ENCODE measurements around the gene PINK1.
A peak's percentile ranks its signal among the peaks of the same experiment; 100 is the strongest.

Gene PINK1

DNA sequence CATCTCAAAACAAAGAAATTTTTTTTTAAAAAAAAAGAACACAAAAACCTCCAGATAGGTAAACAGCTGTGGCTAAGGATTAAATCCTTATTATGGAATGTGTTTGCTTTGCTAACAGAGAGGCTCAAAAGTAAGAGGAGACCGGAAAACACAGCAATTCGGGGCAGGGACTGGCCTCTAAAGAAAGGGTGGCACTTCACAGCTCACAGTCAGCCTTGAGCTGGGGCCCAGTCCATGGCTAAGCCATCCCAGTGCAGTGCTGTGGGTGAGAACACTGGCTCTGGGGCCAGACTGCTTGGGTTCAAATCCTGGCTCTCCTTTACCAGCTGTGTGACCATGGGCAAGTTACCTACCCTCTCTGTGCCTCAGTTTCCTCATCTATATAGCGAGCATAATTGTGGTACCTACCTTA lies 56.4 kb downstream of the PINK1 start:
- POLR2A ChIA-PET = no interaction called here
- peaks cover 0 to 6% of the 10 kb centered on the region in 2 experiments; a peak in 1 of 3 replicates for H3K36me3 ChIP-seq (ENCODE audit: control insufficient read depth in 2 of 2, insufficient read depth in 1 of 2, low read length in 2 of 2)
- no peak overlapping the region for H3K4me3 ChIP-seq (ENCODE audit: low read depth, low read length)
- no peak overlapping the region for H3K27ac ChIP-seq (ENCODE audit: extremely low read depth, low read depth, low read length)
- no peaks in the 10 kb centered on the region for H3K9me3 ChIP-seq (ENCODE audit: control insufficient read depth, insufficient read depth, low read depth, low read length)
- TF ChIP-seq ZNF768 (tag by site-specific recombination; IDR thresholded peaks at IDR 0.05) (peak; percentile 83; the same call in 1 of the 2 replicates), ZBTB21 (tag by site-specific recombination; IDR thresholded peaks at IDR 0.05) (no peak)
- CTCF ChIA-PET = interaction anchor here (0.6 kb wide), 1 partner anchor 521 kb away, joined by 5 read pairs; no protein-coding TSS in a partner anchor
- no peaks in the 10 kb centered on the region for H3K4me1 ChIP-seq (ENCODE audit: control insufficient read depth, insufficient read depth, low read length)

DNA sequence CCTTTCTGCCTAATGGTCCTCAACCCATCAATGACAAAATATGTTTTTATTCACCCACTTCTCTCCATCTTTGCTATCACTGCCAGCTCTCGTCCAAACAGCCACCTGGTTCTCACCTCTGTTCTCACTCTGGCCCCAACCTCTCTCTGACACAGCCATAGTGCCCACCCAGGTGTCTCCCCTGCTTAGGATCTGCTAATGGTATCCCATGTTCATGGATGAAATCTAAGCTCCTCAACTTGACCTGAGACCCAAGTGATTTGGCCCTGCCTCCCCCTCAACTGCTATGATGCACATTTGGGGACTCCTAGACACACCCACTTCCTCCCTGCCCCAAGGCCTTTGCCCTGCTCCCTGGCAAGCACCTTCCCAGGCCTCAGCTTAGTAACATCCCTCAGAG lies 58.6 kb downstream of the PINK1 start:
- Histone ChIP-seq H3K4me3 (ENCODE audit: low read depth, low read length) (no peak overlapping the region), H3K27ac (ENCODE audit: extremely low read depth, low read depth, low read length) (no peak overlapping the region), H3K36me3 (ENCODE audit: control insufficient read depth in 2 of 2, insufficient read depth in 1 of 2, low read length in 2 of 2) (peaks cover 0 to 6% of the 10 kb centered on the region in 2 experiments; a peak in 2 of 3 replicates), H3K9me3 (ENCODE audit: control insufficient read depth, insufficient read depth, low read depth, low read length) (no peaks in the 10 kb centered on the region), H3K4me1 (ENCODE audit: control insufficient read depth, insufficient read depth, low read length) (no peaks in the 10 kb centered on the region)
- ChIA-PET POLR2A (no interaction called here), CTCF (interaction anchor here (0.6 to 1.2 kb wide), 4 partner anchors 117 to 503 kb away, joined by 3 read pairs; no protein-coding TSS in a partner anchor)
- TF ChIP-seq, protein P1, sequence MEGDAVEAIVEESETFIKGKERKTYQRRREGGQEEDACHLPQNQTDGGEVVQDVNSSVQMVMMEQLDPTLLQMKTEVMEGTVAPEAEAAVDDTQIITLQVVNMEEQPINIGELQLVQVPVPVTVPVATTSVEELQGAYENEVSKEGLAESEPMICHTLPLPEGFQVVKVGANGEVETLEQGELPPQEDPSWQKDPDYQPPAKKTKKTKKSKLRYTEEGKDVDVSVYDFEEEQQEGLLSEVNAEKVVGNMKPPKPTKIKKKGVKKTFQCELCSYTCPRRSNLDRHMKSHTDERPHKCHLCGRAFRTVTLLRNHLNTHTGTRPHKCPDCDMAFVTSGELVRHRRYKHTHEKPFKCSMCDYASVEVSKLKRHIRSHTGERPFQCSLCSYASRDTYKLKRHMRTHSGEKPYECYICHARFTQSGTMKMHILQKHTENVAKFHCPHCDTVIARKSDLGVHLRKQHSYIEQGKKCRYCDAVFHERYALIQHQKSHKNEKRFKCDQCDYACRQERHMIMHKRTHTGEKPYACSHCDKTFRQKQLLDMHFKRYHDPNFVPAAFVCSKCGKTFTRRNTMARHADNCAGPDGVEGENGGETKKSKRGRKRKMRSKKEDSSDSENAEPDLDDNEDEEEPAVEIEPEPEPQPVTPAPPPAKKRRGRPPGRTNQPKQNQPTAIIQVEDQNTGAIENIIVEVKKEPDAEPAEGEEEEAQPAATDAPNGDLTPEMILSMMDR (tag by site-specific recombination; IDR thresholded peaks at IDR 0.05) = no peak
- TF ChIP-seq ZNF174 (tag by site-specific recombination; IDR thresholded peaks at IDR 0.05) = no peak
- peak; percentile 93 for TF ChIP-seq ZNF248 (tag by site-specific recombination; IDR thresholded peaks at IDR 0.05)
- no peak for TF ChIP-seq ZNF623 (tag by site-specific recombination; IDR thresholded peaks at IDR 0.05)
- peak; percentile 25; the same call in 1 of the 2 replicates for TF ChIP-seq KLF9 (tag by site-specific recombination; IDR thresholded peaks at IDR 0.05; ENCODE audit: low read depth)
- TF ChIP-seq ZNF585B (tag by site-specific recombination; IDR thresholded peaks at IDR 0.05) = no peak
- TF ChIP-seq, protein P2, sequence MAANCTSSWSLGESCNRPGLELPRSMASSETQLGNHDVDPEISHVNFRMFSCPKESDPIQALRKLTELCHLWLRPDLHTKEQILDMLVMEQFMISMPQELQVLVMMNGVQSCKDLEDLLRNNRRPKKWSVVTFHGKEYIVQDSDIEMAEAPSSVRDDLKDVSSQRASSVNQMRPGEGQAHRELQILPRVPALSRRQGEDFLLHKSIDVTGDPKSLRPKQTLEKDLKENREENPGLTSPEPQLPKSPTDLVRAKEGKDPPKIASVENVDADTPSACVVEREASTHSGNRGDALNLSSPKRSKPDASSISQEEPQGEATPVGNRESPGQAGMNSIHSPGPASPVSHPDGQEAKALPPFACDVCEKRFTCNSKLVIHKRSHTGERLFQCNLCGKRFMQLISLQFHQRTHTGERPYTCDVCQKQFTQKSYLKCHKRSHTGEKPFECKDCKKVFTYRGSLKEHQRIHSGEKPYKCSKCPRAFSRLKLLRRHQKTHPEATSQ (tag by site-specific recombination; IDR thresholded peaks at IDR 0.05) = no peak
- TF ChIP-seq IKZF3 (tag by site-specific recombination; IDR thresholded peaks at IDR 0.05) = no peak
- TF ChIP-seq, protein P3, sequence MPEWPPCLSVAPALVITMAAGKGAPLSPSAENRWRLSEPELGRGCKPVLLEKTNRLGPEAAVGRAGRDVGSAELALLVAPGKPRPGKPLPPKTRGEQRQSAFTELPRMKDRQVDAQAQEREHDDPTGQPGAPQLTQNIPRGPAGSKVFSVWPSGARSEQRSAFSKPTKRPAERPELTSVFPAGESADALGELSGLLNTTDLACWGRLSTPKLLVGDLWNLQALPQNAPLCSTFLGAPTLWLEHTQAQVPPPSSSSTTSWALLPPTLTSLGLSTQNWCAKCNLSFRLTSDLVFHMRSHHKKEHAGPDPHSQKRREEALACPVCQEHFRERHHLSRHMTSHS (tag by site-specific recombination; IDR thresholded peaks at IDR 0.05) = no peak
- no peak for TF ChIP-seq ZNF747 (tag by site-specific recombination; IDR thresholded peaks at IDR 0.05)
- no peak for TF ChIP-seq ZNF600 (tag by site-specific recombination; IDR thresholded peaks at IDR 0.05)
- no peak for TF ChIP-seq ZNF155 (tag by site-specific recombination; IDR thresholded peaks at IDR 0.05)
- no peak for TF ChIP-seq ZNF426 (tag by site-specific recombination; IDR thresholded peaks at IDR 0.05)
- TF ChIP-seq ZNF169 (tag by site-specific recombination; IDR thresholded peaks at IDR 0.05) = no peak
- TF ChIP-seq ZFP41 (tag by site-specific recombination; IDR thresholded peaks at IDR 0.05; ENCODE audit: borderline replicate concordance) = no peak
- TF ChIP-seq ZSCAN23 (tag by site-specific recombination; IDR thresholded peaks at IDR 0.05) = no peak

DNA sequence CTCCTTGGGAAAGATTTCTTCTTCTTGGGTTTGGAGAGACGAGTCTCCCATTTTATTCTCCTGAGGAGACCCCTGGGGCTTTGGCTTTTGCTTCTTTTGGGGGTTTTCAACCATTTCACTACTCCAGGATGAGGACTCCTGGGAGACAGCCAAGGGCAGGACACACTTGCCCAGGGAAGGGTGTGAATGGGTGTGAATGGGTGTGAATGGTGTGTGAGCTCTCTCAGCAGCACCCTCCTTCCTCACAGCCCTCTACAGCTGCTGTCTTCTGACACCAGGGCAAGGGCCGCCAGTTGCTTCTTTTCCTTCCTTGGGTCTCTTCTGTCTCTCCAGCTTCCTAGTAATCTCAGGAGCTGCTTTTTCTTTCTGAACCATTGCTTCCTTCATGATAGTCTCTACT lies 60.4 kb downstream of the PINK1 start:
- ChIA-PET POLR2A (no interaction called here), CTCF (interaction anchor here (0.7 to 1.1 kb wide), 3 partner anchors 10 to 151 kb away, joined by 3 read pairs; partner anchors contain the start of gene SH2D5)
- no peaks in the 10 kb centered on the region for H3K4me1 ChIP-seq (ENCODE audit: control insufficient read depth, insufficient read depth, low read length)

More for the DNA sequence above, 60.4 kb downstream of the PINK1 start:
- TF ChIP-seq, protein P4, sequence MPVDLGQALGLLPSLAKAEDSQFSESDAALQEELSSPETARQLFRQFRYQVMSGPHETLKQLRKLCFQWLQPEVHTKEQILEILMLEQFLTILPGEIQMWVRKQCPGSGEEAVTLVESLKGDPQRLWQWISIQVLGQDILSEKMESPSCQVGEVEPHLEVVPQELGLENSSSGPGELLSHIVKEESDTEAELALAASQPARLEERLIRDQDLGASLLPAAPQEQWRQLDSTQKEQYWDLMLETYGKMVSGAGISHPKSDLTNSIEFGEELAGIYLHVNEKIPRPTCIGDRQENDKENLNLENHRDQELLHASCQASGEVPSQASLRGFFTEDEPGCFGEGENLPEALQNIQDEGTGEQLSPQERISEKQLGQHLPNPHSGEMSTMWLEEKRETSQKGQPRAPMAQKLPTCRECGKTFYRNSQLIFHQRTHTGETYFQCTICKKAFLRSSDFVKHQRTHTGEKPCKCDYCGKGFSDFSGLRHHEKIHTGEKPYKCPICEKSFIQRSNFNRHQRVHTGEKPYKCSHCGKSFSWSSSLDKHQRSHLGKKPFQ (tag by site-specific recombination; IDR thresholded peaks at IDR 0.05) = peak; percentile 99
- TF ChIP-seq KLF1 (tag by site-specific recombination; IDR thresholded peaks at IDR 0.05) = 0 out of 2 replicates have a peak, but pooled peaks have one; percentile 11
- TF ChIP-seq, protein P3 (tag by site-specific recombination; IDR thresholded peaks at IDR 0.05) = no peak
- Histone ChIP-seq H3K4me3 (ENCODE audit: low read depth, low read length) (no peak overlapping the region), H3K27ac (ENCODE audit: extremely low read depth, low read depth, low read length) (no peak overlapping the region), H3K36me3 (ENCODE audit: control insufficient read depth in 2 of 2, insufficient read depth in 1 of 2, low read length in 2 of 2) (peaks cover 0 to 6% of the 10 kb centered on the region in 2 experiments; a peak in 2 of 3 replicates), H3K9me3 (ENCODE audit: control insufficient read depth, insufficient read depth, low read depth, low read length) (no peaks in the 10 kb centered on the region)

Data from HEK293 (cell line).